ENCODE data around the gene HAPLN3. TPM values are rescaled to one million over a fixed set of nuclear protein-coding genes. Genes with fewer than 3 reads are reported as not detected.

HAPLN3 gene
- polyA plus RNA-seq, 1 experiment: 25.5 TPM

GRCh38 chr15:88905576-88905975, 10.2 kb upstream of the HAPLN3 start:
- Histone ChIP-seq H3K27me3 (ENCODE audit: control insufficient read depth, insufficient read depth, low read length) (no peaks in the 10 kb centered on the region), H3K36me3 (ENCODE audit: control insufficient read depth, insufficient read depth, low read length) (peaks cover 49% of the 10 kb centered on the region), H3K4me3 (ENCODE audit: low read depth, low read length) (no peak overlapping the region)
- DNase-seq (ENCODE audit: low read depth): no peak
- POLR2A ChIA-PET: no interaction called here
- CTCF ChIA-PET: interaction anchor here (0.7 to 4.4 kb wide), 37 partner anchors 10 to 324 kb away, joined by 3 to 63 read pairs (median 4); partner anchors contain the start of gene HAPLN3
- TF ChIP-seq CTCF (IDR thresholded peaks at IDR 0.05; ENCODE audit: insufficient read depth, low read depth, low read length): no peak

- Histone ChIP-seq H3K4me3 (ENCODE audit: low read depth, low read length) (no peak overlapping the region), H3K27me3 (ENCODE audit: control insufficient read depth, insufficient read depth, low read length) (no peaks in the 10 kb centered on the region), H3K36me3 (ENCODE audit: control insufficient read depth, insufficient read depth, low read length) (peaks cover 47% of the 10 kb centered on the region)
- peak; percentile 56 for DNase-seq (ENCODE audit: low read depth)
- ChIA-PET CTCF (interaction anchor here (0.6 to 4.4 kb wide), 50 partner anchors 8 to 325 kb away, joined by 3 to 63 read pairs (median 4); partner anchors contain the start of gene HAPLN3), POLR2A (interaction anchor here (1.0 kb wide), 1 partner anchor 273 kb away, joined by 4 read pairs; no protein-coding TSS in a partner anchor)
- peak; percentile 98 for TF ChIP-seq CTCF (IDR thresholded peaks at IDR 0.05; ENCODE audit: insufficient read depth, low read depth, low read length)
These were observed 9.4 kb upstream of the HAPLN3 start for GRCh38 chr15:88904624-88905327.

GRCh38 chr15:88904257-88904623, 8.9 kb upstream of the HAPLN3 start:
- CTCF ChIA-PET: interaction anchor here (0.7 to 4.4 kb wide), 35 partner anchors 9 to 291 kb away, joined by 3 to 63 read pairs (median 5); partner anchors contain the start of gene HAPLN3
- TF ChIP-seq CTCF (IDR thresholded peaks at IDR 0.05; ENCODE audit: insufficient read depth, low read depth, low read length): no peak
- no peak overlapping the region for H3K4me3 ChIP-seq (ENCODE audit: low read depth, low read length)
- POLR2A ChIA-PET: interaction anchor here (1.0 kb wide), 1 partner anchor 274 kb away, joined by 4 read pairs; no protein-coding TSS in a partner anchor
- no peaks in the 10 kb centered on the region for H3K27me3 ChIP-seq (ENCODE audit: control insufficient read depth, insufficient read depth, low read length)
- peaks cover 49% of the 10 kb centered on the region for H3K36me3 ChIP-seq (ENCODE audit: control insufficient read depth, insufficient read depth, low read length)
- no peak for DNase-seq (ENCODE audit: low read depth)

GRCh38 chr15:88902846-88903245, 7.5 kb upstream of the HAPLN3 start:
- no peak for TF ChIP-seq CTCF (IDR thresholded peaks at IDR 0.05; ENCODE audit: insufficient read depth, low read depth, low read length)
- no peak overlapping the region for H3K4me3 ChIP-seq (ENCODE audit: low read depth, low read length)
- H3K36me3 ChIP-seq (ENCODE audit: control insufficient read depth, insufficient read depth, low read length): peaks cover 46% of the 10 kb centered on the region
- no peak for DNase-seq (ENCODE audit: low read depth)
- no peaks in the 10 kb centered on the region for H3K27me3 ChIP-seq (ENCODE audit: control insufficient read depth, insufficient read depth, low read length)
- POLR2A ChIA-PET: interaction anchor here (1.0 kb wide), 1 partner anchor 101 kb away, joined by 3 read pairs; no protein-coding TSS in a partner anchor
- CTCF ChIA-PET: interaction anchor here (0.6 to 4.4 kb wide), 9 partner anchors 24 to 275 kb away, joined by 3 to 63 read pairs (median 6); no protein-coding TSS in a partner anchor

- no peak for DNase-seq (ENCODE audit: low read depth)
- Histone ChIP-seq H3K4me3 (ENCODE audit: low read depth, low read length) (no peak overlapping the region), H3K27me3 (ENCODE audit: control insufficient read depth, insufficient read depth, low read length) (no peaks in the 10 kb centered on the region), H3K36me3 (ENCODE audit: control insufficient read depth, insufficient read depth, low read length) (peaks cover 47% of the 10 kb centered on the region)
- CTCF ChIA-PET: interaction anchor here (1.1 to 4.4 kb wide), 6 partner anchors 24 to 275 kb away, joined by 3 to 63 read pairs (median 8); no protein-coding TSS in a partner anchor
- POLR2A ChIA-PET: no interaction called here
- no peak for TF ChIP-seq CTCF (IDR thresholded peaks at IDR 0.05; ENCODE audit: insufficient read depth, low read depth, low read length)
These were observed 7.0 kb upstream of the HAPLN3 start for GRCh38 chr15:88902221-88902835.
